Epidermal melanocyte (primary cell): ENCODE measurements around the gene COL23A1.
"Not testable (repeated sequence)": the region's sequence is repeated elsewhere in the genome, so short reads cannot be mapped to it uniquely, and the experiment has no call there.

Source experiments
- DNase-seq: peaks from one replicate; pipeline ENCODE4 v3.0.0; 2011; ENCODE audit warnings: low spot score; ENCODE audit not compliant: insufficient read length

Gene COL23A1

DNA sequence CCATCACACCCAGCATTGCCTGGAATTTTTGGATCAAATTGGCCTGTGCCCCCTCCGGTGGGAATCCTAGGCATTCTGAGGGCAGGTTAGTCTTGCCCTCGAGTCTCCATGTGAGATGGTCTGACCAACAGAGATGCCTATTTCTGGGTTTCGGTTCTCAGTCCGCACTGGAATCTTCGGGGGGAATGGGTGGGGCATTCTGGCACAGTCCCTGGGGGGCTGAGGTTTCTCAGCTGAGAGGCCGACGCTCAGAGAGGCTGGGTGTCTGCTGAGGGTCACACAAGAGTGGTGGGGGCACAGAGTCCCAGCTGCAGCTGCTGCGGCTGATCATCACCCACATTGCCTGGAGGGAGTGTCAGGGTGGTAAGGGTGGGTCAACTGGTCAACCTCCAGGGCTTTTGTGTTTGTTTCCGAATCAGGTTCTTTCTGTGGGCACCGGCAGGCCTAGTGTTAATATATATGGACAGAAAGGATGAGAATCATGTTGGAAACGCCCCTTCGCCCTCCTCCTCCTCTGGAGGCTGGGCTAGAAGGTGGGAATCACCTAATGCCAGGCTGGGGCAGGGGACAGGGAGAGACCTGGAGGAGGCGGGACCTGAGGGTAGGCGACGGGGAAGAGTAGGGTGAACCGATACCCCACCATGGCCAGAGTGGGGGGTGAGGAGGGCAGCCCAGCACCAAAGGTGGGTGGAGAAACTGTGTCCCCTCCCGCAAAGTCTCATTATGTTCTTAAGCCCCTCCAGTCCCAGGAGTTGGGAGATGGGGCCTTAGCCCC lies 208.1 kb downstream of the COL23A1 start:
- DNase-seq = no peak

GRCh38 chr5:178381206-178381605 lies 209.0 kb downstream of the COL23A1 start:
- no peak for DNase-seq

GRCh38 chr5:178380541-178381074 lies 209.6 kb downstream of the COL23A1 start:
- DNase-seq = no peak

GRCh38 chr5:178380086-178380485 lies 210.1 kb downstream of the COL23A1 start:
- DNase-seq = no peak

DNA sequence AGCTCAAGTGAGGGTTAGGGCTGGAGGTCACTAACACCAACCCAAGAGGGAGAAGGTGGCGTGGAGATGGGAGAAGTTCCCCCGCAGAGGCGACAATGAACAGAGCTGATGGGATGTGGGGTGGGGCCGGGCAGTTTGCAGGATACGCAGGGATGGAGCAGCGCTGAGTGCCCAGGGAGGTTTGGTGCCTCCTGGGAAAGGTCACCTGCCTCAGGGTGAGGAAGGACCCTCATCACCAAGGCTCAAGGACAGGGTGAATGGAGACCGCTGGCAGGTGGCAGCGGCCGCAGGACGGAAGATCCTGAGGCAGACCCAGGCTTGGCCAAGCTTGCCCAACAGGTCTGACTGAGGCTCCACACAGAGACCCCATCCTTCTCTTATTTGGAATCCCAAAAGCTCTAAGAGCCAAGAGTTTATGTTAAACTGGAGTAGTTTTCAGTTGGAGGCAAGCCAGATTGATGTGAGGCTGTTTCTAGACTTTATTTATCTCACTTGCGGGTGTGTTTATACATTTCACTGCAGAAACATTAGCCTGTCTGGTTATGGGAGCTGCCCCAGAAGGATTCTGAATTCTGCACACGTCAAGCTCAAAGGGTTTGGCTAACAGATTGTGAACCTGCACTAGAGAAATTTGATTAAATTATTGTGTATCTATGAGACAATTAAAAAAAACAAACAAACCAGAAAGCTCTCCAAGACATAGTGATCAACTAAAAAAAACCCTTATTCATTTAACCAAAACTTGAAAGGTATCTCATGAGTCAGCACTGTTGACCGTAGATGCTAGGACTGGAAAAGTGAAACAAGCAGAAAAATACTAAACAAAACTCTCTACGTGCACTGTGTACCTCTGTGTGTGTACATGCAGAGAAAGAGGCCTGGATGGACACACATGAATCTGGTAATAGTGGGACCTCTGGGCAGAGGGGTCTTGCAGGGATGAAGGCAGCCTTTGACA lies 211.4 kb downstream of the COL23A1 start:
- no peak for DNase-seq

DNA sequence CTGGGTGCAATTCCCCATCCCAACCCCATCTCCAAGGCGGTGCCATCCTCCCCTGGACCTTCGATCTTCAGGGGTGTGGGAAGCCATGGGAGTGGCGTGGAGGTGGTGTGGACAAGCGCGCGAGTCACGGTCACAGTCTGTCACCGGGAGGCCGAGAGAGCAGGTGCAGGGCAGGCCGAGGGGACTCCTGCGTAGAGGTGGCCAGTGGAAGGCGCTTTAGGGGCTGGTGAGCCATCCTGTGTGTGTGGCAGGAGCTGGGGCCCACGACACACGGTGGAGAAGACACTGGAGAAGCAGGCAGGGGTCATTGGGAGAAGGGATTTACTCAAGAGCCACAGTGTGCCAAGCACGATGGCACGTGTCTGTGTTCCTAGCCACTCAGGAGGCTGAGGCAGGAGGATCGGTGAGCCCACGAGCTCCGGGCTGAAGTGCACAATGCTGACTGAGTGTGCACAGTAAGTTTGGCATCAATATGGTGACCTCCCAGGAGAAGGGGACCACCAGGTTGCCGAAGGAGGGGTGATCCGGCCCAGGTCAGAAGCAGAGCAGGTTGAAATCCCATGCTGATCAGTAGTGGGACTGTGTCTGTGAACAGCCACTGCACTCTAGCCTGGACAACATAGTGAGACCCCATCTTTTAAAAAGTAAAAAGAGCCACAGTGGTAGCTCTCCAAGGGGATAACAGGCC lies 212.5 kb downstream of the COL23A1 start:
- no peak for DNase-seq

DNA sequence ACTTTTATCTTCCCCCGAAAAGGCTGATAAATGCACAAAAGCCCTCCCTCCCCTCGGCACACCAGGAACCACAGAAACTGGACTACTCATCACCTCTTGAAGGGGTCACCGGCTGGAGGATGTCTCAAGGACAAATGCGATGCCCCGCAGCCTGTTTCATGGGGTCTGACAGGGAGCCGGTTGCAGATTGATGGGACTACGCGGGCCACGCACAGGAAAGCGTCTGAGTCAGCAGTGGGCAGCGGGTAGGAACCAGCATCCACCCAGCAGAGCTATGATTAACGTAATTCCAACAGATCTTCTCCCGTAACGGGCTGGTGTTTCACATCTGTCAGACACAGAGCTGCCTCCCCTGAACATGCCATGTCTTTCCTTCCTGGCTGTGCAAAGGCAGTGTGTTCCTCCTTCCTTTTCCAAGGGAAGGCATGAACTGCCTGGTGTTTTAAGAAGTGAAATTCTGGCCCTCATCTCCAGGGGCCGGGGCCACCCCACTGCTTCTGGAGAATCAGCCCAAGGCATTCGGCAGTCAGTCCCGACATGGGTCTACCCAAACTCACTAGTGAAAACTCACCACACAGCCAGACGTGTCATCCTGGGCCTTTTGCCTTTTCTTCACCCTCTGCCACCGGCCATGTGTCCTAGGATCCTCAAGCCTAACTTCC lies 213.1 kb downstream of the COL23A1 start:
- DNase-seq = no peak

- no peak for DNase-seq
Measured at GRCh38 chr5:178375348-178375747, 214.8 kb downstream of the COL23A1 start.

DNA sequence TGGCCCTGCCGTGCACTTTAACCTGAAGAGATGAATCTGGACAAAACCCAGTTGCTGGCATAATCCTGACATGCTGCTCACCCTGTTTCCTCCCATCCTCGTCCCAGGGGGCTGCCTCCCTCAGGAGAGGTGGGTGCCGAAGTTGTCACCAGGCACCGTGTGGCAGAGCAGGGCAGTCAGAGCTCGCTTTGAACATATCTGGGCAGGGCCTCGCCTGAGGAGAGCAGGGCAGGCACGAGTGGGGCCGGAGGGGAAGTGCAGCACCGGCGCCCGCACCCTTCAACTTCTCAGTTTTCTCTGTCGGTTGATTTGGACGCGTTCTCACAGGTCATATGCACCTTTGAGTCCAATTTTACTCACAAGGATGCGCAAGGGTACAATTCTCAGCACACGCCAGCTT lies 216.5 kb downstream of the COL23A1 start:
- no peak for DNase-seq

GRCh38 chr5:178372142-178372571 lies 218.0 kb downstream of the COL23A1 start:
- DNase-seq = no peak

- no peak for DNase-seq
Measured at GRCh38 chr5:178371362-178372111, 218.7 kb downstream of the COL23A1 start.

GRCh38 chr5:178370102-178370501 lies 220.1 kb downstream of the COL23A1 start:
- DNase-seq = no peak

GRCh38 chr5:178369469-178369868 lies 220.7 kb downstream of the COL23A1 start:
- not testable (repeated sequence) for DNase-seq

GRCh38 chr5:178368716-178369300 lies 221.4 kb downstream of the COL23A1 start:
- DNase-seq = no peak

DNA sequence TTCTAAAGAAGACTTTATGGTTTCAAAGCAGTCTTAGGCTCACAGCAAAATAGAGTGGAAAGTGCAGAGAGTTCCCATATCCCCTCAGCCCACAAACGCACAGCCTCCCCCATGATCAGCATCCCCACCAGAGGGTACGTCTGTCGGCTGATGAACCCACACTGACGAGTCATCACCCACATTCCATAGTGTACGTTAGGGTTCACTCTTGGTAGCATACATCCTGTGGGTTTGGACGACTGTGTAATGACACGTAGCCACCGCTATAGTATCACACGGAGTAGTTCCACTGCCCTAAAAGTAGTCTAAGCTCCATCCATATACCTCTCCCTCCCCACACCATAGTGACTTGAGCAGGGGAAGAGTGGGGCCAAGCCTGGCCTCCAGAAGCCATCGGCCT lies 221.9 kb downstream of the COL23A1 start:
- no peak for DNase-seq

GRCh38 chr5:178367736-178368120 lies 222.5 kb downstream of the COL23A1 start:
- DNase-seq = no peak

- no peak for DNase-seq
Measured at GRCh38 chr5:178366998-178367735, 223.0 kb downstream of the COL23A1 start.

GRCh38 chr5:178365501-178366440 lies 224.4 kb downstream of the COL23A1 start:
- no peak for DNase-seq
